GM12878 (cell line): ENCODE data around the gene TRIM4. TPM values are rescaled to one million over a fixed set of nuclear protein-coding genes. Genes with fewer than 3 reads are reported as not detected.

ENCODE experiments used
- ATAC-seq: fragments of 200-7000 bp; cut with Tn5 transposase; 3 replicates; pipeline ENCODE4 v1.9.1; 2020; ENCODE audit warnings: mild to moderate bottlenecking, moderate library complexity
- BruUV-seq: library from RNA; stranded (reverse); fragments of 400-500 nt; replicated peaks from 2 replicates; lab custom pipeline; 2021; lab: Mats Ljungman, UMichigan
- CTCF ChIA-PET: fragments of 300-600 bp; sonication (Branson Sonifier 250); formaldehyde crosslinking; extraction: SDS; loops from one replicate; lab custom pipeline; 2021; ENCODE audit warnings: inconsistent platforms; lab: Yijun Ruan, JAX
- POLR2A ChIA-PET: fragments of 350-600 bp; formaldehyde crosslinking; extraction: SDS; loops from one replicate; lab custom pipeline; 2021; ENCODE audit warnings: inconsistent platforms; lab: Charles Lee
- RAD21 ChIA-PET: fragments of 300-600 bp; sonication (Branson Sonifier 250); formaldehyde crosslinking; loops from one replicate; lab custom pipeline; 2023; ENCODE audit warnings: antibody characterized with exemption; ENCODE audit not compliant: unreplicated experiment; lab: Charles Lee
- SMC1A ChIA-PET: fragments of 300-600 bp; sonication (Branson Sonifier 250); formaldehyde crosslinking; loops from one replicate; lab custom pipeline; 2023; ENCODE audit not compliant: unreplicated experiment, uncharacterized antibody; lab: Charles Lee
- DNase-seq: peaks from one replicate; pipeline ENCODE4 v3.0.0-alpha.2; 2011; ENCODE audit warnings: low read depth, low spot score
- FAIRE-seq: peaks from 3 replicates; lab custom pipeline; 2011; peaks lifted over from hg19 to GRCh38; lab: Jason Lieb, UNC
- H2AFZ ChIP-seq: 2 replicates; pipeline ENCODE4 v1.6.0; 2011; ENCODE audit warnings: low read depth, low read length, control low read depth; ENCODE audit not compliant: control insufficient read depth
- H3K27ac ChIP-seq: 2 replicates; pipeline ENCODE4 v1.5.1; 2011; ENCODE audit warnings: control low read depth; ENCODE audit not compliant: control insufficient read depth, insufficient read depth
- H3K27me3 ChIP-seq, 2 experiments: replicated peaks in 1 of 2; 2 replicates each; pipeline versions ENCODE4 v1.6.0 to v1.6.1; 2011; ENCODE audit warnings: low read length in 1 of 2; ENCODE audit not compliant: control insufficient read depth in 2 of 2, insufficient read depth in 2 of 2
- H3K36me3 ChIP-seq, 2 experiments: 2 replicates each; pipeline ENCODE4 v1.5.1; 2011; ENCODE audit warnings: low read length in 1 of 2; ENCODE audit not compliant: control insufficient read depth in 2 of 2, insufficient read depth in 2 of 2
- H3K4me1 ChIP-seq: 2 replicates; pipeline ENCODE4 v1.6.1; 2011; ENCODE audit warnings: mild to moderate bottlenecking, low read length, moderate library complexity, mixed read lengths; ENCODE audit not compliant: control insufficient read depth, insufficient read depth
- H3K4me2 ChIP-seq: 2 replicates; pipeline ENCODE4 v1.6.0; 2011; ENCODE audit warnings: control low read depth; ENCODE audit not compliant: control insufficient read depth, insufficient read depth
- H3K4me3 ChIP-seq: fragments of 200-600 bp; sonication (generic); 2 replicates; pipeline ENCODE4 v1.5.1; 2016
- H3K79me2 ChIP-seq: 2 replicates; pipeline ENCODE4 v1.6.0; 2011; ENCODE audit warnings: low read length; ENCODE audit not compliant: control insufficient read depth, insufficient read depth
- H3K9ac ChIP-seq: 2 replicates; pipeline ENCODE4 v1.8.0; 2011; ENCODE audit warnings: low read length, control low read depth, mixed read lengths; ENCODE audit not compliant: control insufficient read depth, insufficient read depth
- H3K9me3 ChIP-seq: replicated peaks from 3 replicates; pipeline ENCODE4 v1.5.1; 2011; ENCODE audit warnings: mild to moderate bottlenecking, low read length; ENCODE audit not compliant: control insufficient read depth, insufficient read depth
- H4K20me1 ChIP-seq: 2 replicates; pipeline ENCODE4 v1.6.0; 2011; ENCODE audit not compliant: control insufficient read depth, insufficient read depth
- FOXM1 ChIP-seq: IDR thresholded peaks from 2 replicates; pipeline ENCODE4 v1.6.1; 2012; ENCODE audit warnings: low read depth, mild to moderate bottlenecking, inconsistent platforms, low read length, moderate library complexity
- MYC ChIP-seq: IDR thresholded peaks from 2 replicates; pipeline ENCODE4 v1.6.1; 2011; ENCODE audit warnings: mild to moderate bottlenecking, low read length, moderate library complexity, inconsistent platforms; ENCODE audit not compliant: insufficient read depth, insufficient replicate concordance, insufficient read length, severe bottlenecking
- NFXL1 ChIP-seq: fragments of 450-650 bp; IDR thresholded peaks from 2 replicates; pipeline ENCODE4 v1.6.1; 2017; ENCODE audit warnings: antibody characterized with exemption, mild to moderate bottlenecking, borderline replicate concordance
- RELA ChIP-seq: fragments of 450-650 bp; IDR thresholded peaks from 2 replicates; pipeline ENCODE4 v1.8.0; 2014; ENCODE audit warnings: borderline replicate concordance; ENCODE audit not compliant: partially characterized antibody
- RELB ChIP-seq: fragments of 450-650 bp; IDR thresholded peaks from 2 replicates; pipeline ENCODE4 v1.6.1; 2017; ENCODE audit warnings: low read depth, mild to moderate bottlenecking, moderate library complexity
- SREBF1 ChIP-seq: IDR thresholded peaks from 2 replicates; pipeline ENCODE4 v1.6.1; 2012; ENCODE audit warnings: mild to moderate bottlenecking, low read length
- TCF3 ChIP-seq: IDR thresholded peaks from 2 replicates; pipeline ENCODE4 v1.6.1; 2012; ENCODE audit warnings: low read depth, mild to moderate bottlenecking, low read length, borderline replicate concordance; ENCODE audit not compliant: insufficient read depth
- WGBS: methylation state at CpG from one replicate; pipeline ENCODE4 v1.1.6; 2016; ENCODE audit warnings: low lambda C conversion rate; ENCODE audit not compliant: insufficient replicate concordance, insufficient coverage; ENCODE audit errors: missing lambda C conversion rate; 5-methylcytosine and 5-hydroxymethylcytosine counted together
- in situ Hi-C: fragments of 300-500 bp; cut with MboI; formaldehyde crosslinking; loops from 9 replicates; pipeline ENCODE4 v1.14.3; 2018; ENCODE audit warnings: mixed read lengths
- intact Hi-C: fragments of 100-400 bp; cut with micrococcal nuclease; formaldehyde crosslinking; loops from one replicate; pipeline ENCODE4 v1.14.2; 2022; ENCODE audit not compliant: unreplicated experiment
- polyA plus RNA-seq, 11 experiments: library from polyadenylated mRNA; depleted of rRNA in 4 of 11; unstranded in 6 of 11; stranded (reverse) in 5 of 11; fragments of >200 nt; fragmentation: Nextera tagmentation in 4 of 11; fragmentation: Illumina TruSeq in 1 of 11; extraction: Ambion mirVana in 4 of 11; extraction: Trizol in 1 of 11; gene quantifications; 1 replicate in 1 of 11; 2 replicates in 10 of 11; pipeline versions ENCODE4 v1.2.1 to v1.2.3, GENCODE V29; 2011 to 2016; ENCODE audit warnings: inconsistent platforms in 2 of 11, missing spikeins in 2 of 11, low read depth in 1 of 11
- total RNA-seq, 4 experiments: library from RNA; depleted of rRNA in 3 of 4; stranded (reverse); fragments of >200 nt in 3 of 4; fragmentation: Illumina TruSeq in 1 of 4; extraction: Trizol in 1 of 4; gene quantifications; 2 replicates each; pipeline versions ENCODE4 v1.2.1 to v1.2.3, GENCODE V29; 2013 to 2021

The TRIM4 gene
- total and polyA plus RNA-seq, 10 of the 15 experiments (the other 5 are each of a cell fraction or from before 2014, with no cell fraction given), result 4.8 to 21.8 (median 17.9) TPM

DNA sequence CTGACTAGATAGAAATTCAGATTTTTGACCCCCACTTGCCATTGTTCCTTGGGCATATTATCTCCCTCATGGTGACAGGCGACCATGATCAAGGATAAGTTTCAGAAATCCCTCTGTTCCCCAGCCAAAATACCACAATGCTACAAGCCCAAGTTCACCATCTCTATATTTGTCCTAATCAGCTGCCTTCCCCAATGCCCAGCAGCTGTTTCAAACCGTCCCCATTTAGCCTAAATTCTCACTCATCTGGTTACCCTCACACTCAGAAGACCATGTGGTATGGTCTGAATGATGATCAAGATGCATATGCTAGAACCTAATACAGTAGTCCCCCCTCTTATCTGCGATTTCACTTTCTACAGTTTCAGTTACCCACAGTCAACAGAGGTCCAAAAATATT, 11.0 kb upstream of the TRIM4 start (continued):
- TF ChIP-seq TCF3 (no peak), SREBF1 (no peak), FOXM1 (no peak)

- ChIA-PET RAD21 (interaction anchor here (0.6 to 1.0 kb wide), 2 partner anchors 16 to 58 kb away, joined by 4 read pairs; no protein-coding TSS in a partner anchor), CTCF (interaction anchor here (2.0 kb wide), 1 partner anchor 16 kb away, joined by 8 read pairs; no protein-coding TSS in a partner anchor), POLR2A (no interaction called here), SMC1A (no interaction called here)
- no peak for TF ChIP-seq RELB
- TF ChIP-seq NFXL1, result no peak
- TF ChIP-seq RELA, result no peak
- no peak for TF ChIP-seq MYC
- in situ Hi-C loops, result no loop called here
- Histone ChIP-seq H2AFZ (no peak overlapping the region), H3K9me3 (no peaks in the 10 kb centered on the region), H3K79me2 (no peaks in the 10 kb centered on the region), H3K9ac (no peak overlapping the region), H4K20me1 (no peaks in the 10 kb centered on the region), H3K27me3 (peaks cover 4 to 5% of the 10 kb centered on the region in 2 experiments; a peak in 3 of 4 replicates), H3K27ac (no peak overlapping the region), H3K4me2 (no peak overlapping the region), H3K4me1 (no peaks in the 10 kb centered on the region), H3K36me3 (no peaks in the 10 kb centered on the region), H3K4me3 (no peak overlapping the region)
- no TSS peak for BruUV-seq
- ATAC-seq (peak; percentile 18; the same call in 2 of the 3 replicates), FAIRE-seq (no peak), DNase-seq (no peak)
- intact Hi-C loops, result no loop called here
- WGBS, result 4% methylated on average over 2 of the region's 2 CpGs
Observed at GRCh38 chr7:99929730-99930053, 10.4 kb upstream of the TRIM4 start.
